ENCODE results near the gene GPR146. TPM values are rescaled to one million over a fixed set of nuclear protein-coding genes. Genes with fewer than 3 reads are reported as not detected.

Gene GPR146
- total and polyA plus RNA-seq, 2 experiments from 2014 or later: 2.6 to 5.2 TPM

DNA sequence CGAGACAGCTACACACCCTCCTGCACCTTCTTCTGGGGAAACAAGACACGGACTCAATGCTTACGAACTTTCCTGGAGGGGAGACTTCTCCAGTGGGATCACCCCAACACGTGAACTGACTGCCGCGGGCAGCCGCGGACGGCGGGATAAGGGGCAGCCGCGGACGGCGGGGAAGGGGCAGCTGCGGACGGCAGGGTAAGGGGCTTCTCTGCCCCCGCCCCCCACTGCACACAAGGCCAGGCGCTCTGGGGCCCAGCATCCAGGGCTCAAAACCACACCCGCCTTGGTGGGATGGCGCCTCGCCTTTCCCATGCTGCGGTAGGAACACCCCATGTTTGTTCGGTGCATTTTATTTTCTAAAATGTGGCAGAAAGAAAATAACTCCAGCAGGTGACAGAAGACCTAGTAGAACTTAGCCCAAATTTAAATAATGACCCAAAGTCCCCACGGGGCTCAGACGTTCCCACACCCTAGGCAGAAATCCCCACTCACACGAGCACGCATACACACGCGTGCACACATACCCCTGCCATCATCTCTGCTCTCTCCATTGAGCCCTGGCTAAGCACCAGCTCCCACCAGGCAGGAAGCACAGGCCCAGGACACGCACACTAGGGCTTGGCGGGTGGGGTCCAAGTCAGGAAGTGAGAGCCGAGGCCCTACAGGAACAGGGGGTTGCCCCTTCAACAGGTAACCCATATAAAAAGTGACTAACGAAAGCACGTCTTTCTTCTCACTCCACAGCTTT, 26.6 kb upstream of the GPR146 start:
- Histone ChIP-seq H3K36me3 (replicated peaks; ENCODE audit: insufficient read depth, low read depth) (no peaks in the 10 kb centered on the region), H3K4me3 (no peak overlapping the region), H3K79me2 (peaks cover 29% of the 10 kb centered on the region), H4K20me1 (ENCODE audit: insufficient read depth, poor library complexity, severe bottlenecking) (no peaks in the 10 kb centered on the region), H3K27ac (no peak overlapping the region), H3K4me1 (ENCODE audit: insufficient read depth) (peaks cover 13% of the 10 kb centered on the region), H3K4me2 (no peak overlapping the region), H3K27me3 (no peaks in the 10 kb centered on the region), H3K9me3 (ENCODE audit: low read depth) (no peaks in the 10 kb centered on the region), H3K9me2 (replicated peaks; ENCODE audit: insufficient read depth) (no peaks in the 10 kb centered on the region), H2AFZ (no peak overlapping the region)
- WGBS (ENCODE audit: low lambda C conversion rate, missing lambda C conversion rate): 98% methylated on average over 27 of the region's 34 CpGs
- DNase-seq (ENCODE audit: low spot score): no peak
- TF ChIP-seq EZH2phosphoT487 (IDR thresholded peaks at IDR 0.05; ENCODE audit: low read depth, severe bottlenecking, unreplicated experiment) (no peak), EZH2 (IDR thresholded peaks at IDR 0.05; ENCODE audit: borderline replicate concordance) (no peak)
- TF ChIP-seq, protein P1, sequence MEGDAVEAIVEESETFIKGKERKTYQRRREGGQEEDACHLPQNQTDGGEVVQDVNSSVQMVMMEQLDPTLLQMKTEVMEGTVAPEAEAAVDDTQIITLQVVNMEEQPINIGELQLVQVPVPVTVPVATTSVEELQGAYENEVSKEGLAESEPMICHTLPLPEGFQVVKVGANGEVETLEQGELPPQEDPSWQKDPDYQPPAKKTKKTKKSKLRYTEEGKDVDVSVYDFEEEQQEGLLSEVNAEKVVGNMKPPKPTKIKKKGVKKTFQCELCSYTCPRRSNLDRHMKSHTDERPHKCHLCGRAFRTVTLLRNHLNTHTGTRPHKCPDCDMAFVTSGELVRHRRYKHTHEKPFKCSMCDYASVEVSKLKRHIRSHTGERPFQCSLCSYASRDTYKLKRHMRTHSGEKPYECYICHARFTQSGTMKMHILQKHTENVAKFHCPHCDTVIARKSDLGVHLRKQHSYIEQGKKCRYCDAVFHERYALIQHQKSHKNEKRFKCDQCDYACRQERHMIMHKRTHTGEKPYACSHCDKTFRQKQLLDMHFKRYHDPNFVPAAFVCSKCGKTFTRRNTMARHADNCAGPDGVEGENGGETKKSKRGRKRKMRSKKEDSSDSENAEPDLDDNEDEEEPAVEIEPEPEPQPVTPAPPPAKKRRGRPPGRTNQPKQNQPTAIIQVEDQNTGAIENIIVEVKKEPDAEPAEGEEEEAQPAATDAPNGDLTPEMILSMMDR (IDR thresholded peaks at IDR 0.05; ENCODE audit: poor library complexity): no peak

DNA sequence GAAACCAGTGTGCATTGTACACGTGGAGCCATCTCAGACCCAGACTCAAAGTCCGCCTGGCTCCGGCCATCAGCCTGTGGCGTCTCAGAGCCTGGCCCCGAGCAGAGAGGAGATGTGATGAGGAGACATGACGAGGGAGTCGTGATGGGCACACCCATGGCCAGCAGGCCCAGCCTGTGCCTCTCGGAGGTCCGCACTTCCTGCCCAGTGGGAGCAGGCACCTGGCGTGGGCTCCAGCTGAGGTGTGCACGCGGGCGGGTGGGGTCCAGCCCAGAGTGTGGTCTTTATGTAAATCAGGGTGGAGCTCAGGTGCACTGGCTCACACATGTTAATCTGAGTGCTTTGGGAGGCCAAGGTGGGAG, 26.0 kb upstream of the GPR146 start:
- TF ChIP-seq, protein P1 (IDR thresholded peaks at IDR 0.05; ENCODE audit: poor library complexity): no peak
- no peak for TF ChIP-seq EZH2phosphoT487 (IDR thresholded peaks at IDR 0.05; ENCODE audit: low read depth, severe bottlenecking, unreplicated experiment)
- no peak for TF ChIP-seq EZH2 (IDR thresholded peaks at IDR 0.05; ENCODE audit: borderline replicate concordance)
- H3K9me3 ChIP-seq (ENCODE audit: low read depth): no peaks in the 10 kb centered on the region
- peaks cover 33% of the 10 kb centered on the region for H3K79me2 ChIP-seq
- DNase-seq (ENCODE audit: low spot score): no peak
- no peaks in the 10 kb centered on the region for H4K20me1 ChIP-seq (ENCODE audit: insufficient read depth, poor library complexity, severe bottlenecking)
- 97% methylated on average over 12 of the region's 13 CpGs for WGBS (ENCODE audit: low lambda C conversion rate, missing lambda C conversion rate)
- peaks cover 10% of the 10 kb centered on the region for H3K4me1 ChIP-seq (ENCODE audit: insufficient read depth)
- no peak overlapping the region for H2AFZ ChIP-seq
- H3K27ac ChIP-seq: no peak overlapping the region
- H3K4me2 ChIP-seq: no peak overlapping the region
- H3K36me3 ChIP-seq (replicated peaks; ENCODE audit: insufficient read depth, low read depth): no peaks in the 10 kb centered on the region
- H3K4me3 ChIP-seq: no peak overlapping the region
- no peaks in the 10 kb centered on the region for H3K27me3 ChIP-seq
- H3K9me2 ChIP-seq (replicated peaks; ENCODE audit: insufficient read depth): no peaks in the 10 kb centered on the region

DNA sequence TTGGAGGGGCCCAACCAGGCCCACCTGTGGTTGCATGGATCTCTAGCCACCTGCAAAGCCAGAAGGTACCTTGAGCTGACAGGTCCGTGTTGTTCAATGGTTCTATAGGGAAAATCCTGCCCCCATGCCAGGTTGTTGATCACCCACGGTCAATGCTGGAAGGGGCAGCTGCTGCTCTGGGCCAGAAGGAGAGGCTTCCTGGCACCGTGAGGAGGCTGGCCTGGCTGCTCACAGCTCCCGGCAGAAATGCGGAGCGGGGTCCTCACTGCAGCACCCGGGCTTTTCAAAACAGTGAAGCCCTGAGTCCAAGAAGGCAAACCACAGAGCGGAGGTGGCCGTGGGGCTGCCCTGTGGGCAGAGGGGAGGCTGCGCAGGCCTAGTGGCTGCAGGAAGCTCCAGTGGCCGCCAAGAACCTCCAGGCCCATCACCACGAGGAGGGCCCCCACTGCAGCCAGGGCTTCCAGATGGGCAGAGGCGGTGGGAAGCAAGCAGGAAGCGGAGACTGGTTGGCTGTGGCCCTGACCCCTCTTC, 25.0 kb upstream of the GPR146 start:
- no peak overlapping the region for H3K27ac ChIP-seq
- no peak for TF ChIP-seq EZH2 (IDR thresholded peaks at IDR 0.05; ENCODE audit: borderline replicate concordance)
- TF ChIP-seq, protein P1 (IDR thresholded peaks at IDR 0.05; ENCODE audit: poor library complexity): no peak
- TF ChIP-seq EZH2phosphoT487 (IDR thresholded peaks at IDR 0.05; ENCODE audit: low read depth, severe bottlenecking, unreplicated experiment): no peak
- no peaks in the 10 kb centered on the region for H4K20me1 ChIP-seq (ENCODE audit: insufficient read depth, poor library complexity, severe bottlenecking)
- H3K79me2 ChIP-seq: peaks cover 41% of the 10 kb centered on the region
- no peaks in the 10 kb centered on the region for H3K9me3 ChIP-seq (ENCODE audit: low read depth)
- DNase-seq (ENCODE audit: low spot score): no peak
- peaks cover 7% of the 10 kb centered on the region for H3K4me1 ChIP-seq (ENCODE audit: insufficient read depth)
- 93% methylated on average over 14 of the region's 14 CpGs for WGBS (ENCODE audit: low lambda C conversion rate, missing lambda C conversion rate)
- H3K4me3 ChIP-seq: no peak overlapping the region
- no peak overlapping the region for H2AFZ ChIP-seq
- H3K27me3 ChIP-seq: no peaks in the 10 kb centered on the region
- no peaks in the 10 kb centered on the region for H3K9me2 ChIP-seq (replicated peaks; ENCODE audit: insufficient read depth)
- H3K4me2 ChIP-seq: no peak overlapping the region
- H3K36me3 ChIP-seq (replicated peaks; ENCODE audit: insufficient read depth, low read depth): no peaks in the 10 kb centered on the region
